Endothelial cell of umbilical vein (primary cell): Measurements from ENCODE around the gene NRM. TPM values are rescaled to one million over a fixed set of nuclear protein-coding genes. Genes with fewer than 3 reads are reported as not detected.

Experiments
- BruUV-seq: library from RNA; stranded (reverse); fragments of 400-500 nt; replicated peaks from 2 replicates; lab custom pipeline; 2021; lab: Mats Ljungman, UMichigan
- CTCF ChIA-PET: fragments of 300-600, 350-600 bp; sonication (Branson Sonifier 250); formaldehyde crosslinking; loops from one replicate; lab custom pipeline; 2021; ENCODE audit warnings: antibody characterized with exemption, inconsistent platforms; lab: Charles Lee
- POLR2A ChIA-PET: fragments of 300-600, 350-600 bp; sonication (Branson Sonifier 250); formaldehyde crosslinking; loops from one replicate; lab custom pipeline; 2021; ENCODE audit warnings: antibody characterized with exemption, inconsistent platforms; lab: Charles Lee
- DNase-seq: peaks from one replicate; pipeline ENCODE4 v3.0.0-alpha.2; 2011; ENCODE audit warnings: low read depth, low spot score
- FAIRE-seq: peaks from 2 replicates; lab custom pipeline; 2011; peaks lifted over from hg19 to GRCh38; lab: Jason Lieb, UNC
- H2AFZ ChIP-seq: 2 replicates; pipeline ENCODE4 v1.6.0; 2012; ENCODE audit warnings: low read depth, low read length, control low read depth, inconsistent platforms
- H3K27ac ChIP-seq: 2 replicates; pipeline ENCODE4 v1.5.1; 2011; ENCODE audit warnings: low read depth, mild to moderate bottlenecking, control low read depth, low read length, moderate library complexity; ENCODE audit not compliant: insufficient read depth
- H3K27me3 ChIP-seq, 2 experiments: 2 replicates each; pipeline versions ENCODE4 v1.6.0 to v1.6.1; 2011; ENCODE audit warnings: low read length in 2 of 2, mixed read lengths in 1 of 2; ENCODE audit not compliant: control insufficient read depth in 2 of 2, insufficient read depth in 2 of 2
- H3K36me3 ChIP-seq, 2 experiments: 2 replicates in 1 of 2; 3 replicates in 1 of 2; pipeline ENCODE4 v1.5.1; 2011; ENCODE audit warnings: low read length in 2 of 2, mild to moderate bottlenecking in 1 of 2, moderate library complexity in 1 of 2; ENCODE audit not compliant: control insufficient read depth in 2 of 2, insufficient read depth in 2 of 2; ENCODE audit errors: extremely low read depth in 1 of 2
- H3K4me1 ChIP-seq: 3 replicates; pipeline ENCODE4 v1.5.1; 2011; ENCODE audit warnings: mild to moderate bottlenecking, low read length; ENCODE audit not compliant: control insufficient read depth, insufficient read depth; ENCODE audit errors: extremely low read depth
- H3K4me2 ChIP-seq: 2 replicates; pipeline ENCODE4 v1.6.1; 2011; ENCODE audit warnings: low read length, control low read depth, mixed read lengths; ENCODE audit not compliant: insufficient read depth
- H3K4me3 ChIP-seq, 3 experiments: fragments of 200-600 bp in 1 of 3; sonication (generic), shearing (Covaris generic) in 1 of 3; replicated peaks in 1 of 3; 2 replicates each; pipeline ENCODE4 v1.5.1; 2011 to 2016; ENCODE audit warnings: control low read depth in 3 of 3, low read length in 3 of 3, mild to moderate bottlenecking in 2 of 3, inconsistent platforms in 1 of 3, low read depth in 1 of 3, moderate library complexity in 1 of 3; ENCODE audit not compliant: insufficient read depth in 1 of 3
- H3K79me2 ChIP-seq: 2 replicates; pipeline ENCODE4 v1.6.0; 2012; ENCODE audit warnings: low read length, inconsistent platforms; ENCODE audit not compliant: control insufficient read depth, insufficient read depth
- H3K9ac ChIP-seq: replicated peaks from 2 replicates; pipeline ENCODE3; 2011; ENCODE audit warnings: low read length, control low read depth; ENCODE audit not compliant: insufficient read depth; ENCODE audit errors: extremely low read depth
- H3K9me1 ChIP-seq: replicated peaks from 3 replicates; pipeline ENCODE4 v1.6.0; 2011; ENCODE audit warnings: mild to moderate bottlenecking, low read length; ENCODE audit not compliant: control insufficient read depth, insufficient read depth; ENCODE audit errors: extremely low read depth
- H3K9me3 ChIP-seq: replicated peaks from 2 replicates; pipeline ENCODE4 v1.5.1; 2012; ENCODE audit warnings: low read length, inconsistent platforms; ENCODE audit not compliant: control insufficient read depth, insufficient read depth
- H4K20me1 ChIP-seq: replicated peaks from 2 replicates; pipeline ENCODE3; 2011; ENCODE audit warnings: mild to moderate bottlenecking, low read length; ENCODE audit not compliant: control insufficient read depth, insufficient read depth; ENCODE audit errors: extremely low read depth
- EZH2 ChIP-seq: IDR thresholded peaks from 2 replicates; pipeline ENCODE4 v1.6.1; 2012; ENCODE audit warnings: borderline replicate concordance, low read depth, mild to moderate bottlenecking, moderate library complexity, low read length, inconsistent platforms; ENCODE audit not compliant: severe bottlenecking
- FOS ChIP-seq: IDR thresholded peaks from 2 replicates; pipeline ENCODE4 v1.6.1; 2011; ENCODE audit warnings: mild to moderate bottlenecking, low read length, moderate library complexity, borderline replicate concordance; ENCODE audit not compliant: insufficient read depth
- GATA2 ChIP-seq: IDR thresholded peaks from 2 replicates; pipeline ENCODE4 v1.7.0; 2011; ENCODE audit warnings: low read depth, mild to moderate bottlenecking, moderate library complexity, mixed read lengths, low read length; ENCODE audit not compliant: insufficient read length, insufficient read depth
- JUN ChIP-seq: IDR thresholded peaks from 2 replicates; pipeline ENCODE4 v1.6.1; 2011; ENCODE audit warnings: borderline replicate concordance, low read depth; ENCODE audit not compliant: insufficient read length, insufficient read depth
- MYC ChIP-seq: IDR thresholded peaks from one replicate; pipeline ENCODE4 v1.6.1; 2011; ENCODE audit warnings: mild to moderate bottlenecking, low read depth, low read length
- POLR2A ChIP-seq: IDR thresholded peaks from 2 replicates; pipeline ENCODE4 v1.6.1; 2012; ENCODE audit warnings: low read depth, mild to moderate bottlenecking, control low read depth, low read length
- POLR2AphosphoS5 ChIP-seq: IDR thresholded peaks from 2 replicates; pipeline ENCODE4 v1.6.1; 2012; ENCODE audit warnings: low read depth, mild to moderate bottlenecking, control low read depth, low read length, moderate library complexity; ENCODE audit not compliant: insufficient read depth
- dilution Hi-C: fragments of 300-500 bp; cut with MboI; formaldehyde crosslinking; loops from one replicate; pipeline ENCODE4 v1.15.0; 2019; ENCODE audit warnings: low sequenced_read_pairs; ENCODE audit not compliant: extremely low pct_ligation_motif_present
- intact Hi-C: fragments of 100-400 bp; cut with micrococcal nuclease; formaldehyde crosslinking; loops from one replicate; pipeline ENCODE4 v1.10.0; 2022
- polyA plus RNA-seq, 4 experiments: library from polyadenylated mRNA; depleted of rRNA in 3 of 4; stranded (reverse) in 3 of 4; unstranded in 1 of 4; fragments of >200 nt; gene quantifications; 2 replicates each; pipeline versions ENCODE4 v1.2.1 to v1.2.3, GENCODE V29; 2011 to 2012; ENCODE audit warnings: missing spikeins in 1 of 4
- total RNA-seq: library from RNA; stranded (reverse); gene quantifications from 2 replicates; pipeline ENCODE4 v1.2.3, GENCODE V29; 2021
- TF ChIP-seq, protein P1 (sequence below): IDR thresholded peaks from 2 replicates; pipeline ENCODE4 v1.6.1; 2011; ENCODE audit not compliant: insufficient read depth, insufficient read length

NRM gene
- total and polyA plus RNA-seq, 2 donors (not counting 3 experiments of a cell fraction or from before 2014, with no cell fraction given), result 32.2 to 33.8 TPM

DNA sequence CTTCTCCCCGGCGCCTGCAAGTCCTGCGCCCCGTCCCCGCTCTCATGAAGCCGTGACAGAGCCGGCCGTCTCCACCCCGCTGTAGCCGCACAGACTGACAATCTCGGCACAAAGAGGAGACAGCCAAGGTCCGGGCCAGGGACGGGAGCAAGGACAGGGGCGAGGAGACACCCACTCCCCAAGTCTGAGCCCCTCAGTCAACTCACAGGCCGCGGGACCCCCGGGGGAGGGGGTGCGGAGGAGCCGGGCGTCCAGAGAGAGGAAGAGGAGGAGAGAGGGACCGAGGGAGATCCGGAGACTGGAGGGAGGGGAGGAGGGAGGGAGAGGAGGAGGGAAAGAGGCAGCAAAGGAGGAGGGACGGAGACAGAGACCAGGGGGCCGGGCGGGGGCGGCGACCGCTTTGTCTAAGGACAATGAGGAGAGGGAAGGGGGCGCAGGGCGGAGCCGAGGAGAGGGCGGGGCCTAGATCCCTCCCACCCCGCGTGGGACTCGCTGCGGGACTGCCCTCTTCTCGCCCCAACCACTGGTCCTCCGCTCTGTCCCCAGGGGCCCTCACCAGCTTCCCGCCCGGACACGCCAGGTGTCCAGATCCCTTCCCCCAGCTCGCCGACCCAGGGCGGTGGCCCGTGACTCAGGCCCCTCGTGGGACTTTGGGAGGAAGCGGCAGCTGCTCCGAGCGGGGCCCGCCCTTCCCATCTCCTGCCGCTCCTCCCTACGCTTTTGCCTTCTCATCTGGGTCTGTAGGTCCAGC lies 3.7 kb downstream of the NRM start:
- intact Hi-C loops, result loop anchor here (1.0 kb wide), 3 partner anchors 8 to 130 kb away; partner anchors contain the start of genes MDC1 and PRR3
- dilution Hi-C loops, result no loop called here

More for the DNA sequence above, 3.7 kb downstream of the NRM start:
- Histone ChIP-seq H3K36me3 (no peaks in the 10 kb centered on the region), H3K79me2 (peaks cover 66% of the 10 kb centered on the region), H3K9me3 (no peaks in the 10 kb centered on the region), H3K9ac (peak overlapping the region; percentile 95), H3K9me1 (no peaks in the 10 kb centered on the region), H2AFZ (peak overlapping the region; percentile 21), H3K4me2 (peak overlapping the region; percentile 73), H3K27ac (peak overlapping the region; percentile 93), H3K27me3 (no peaks in the 10 kb centered on the region), H3K4me1 (peaks cover 33% of the 10 kb centered on the region), H3K4me3 (peak overlapping the region; percentile 76 to 92 (median 81)), H4K20me1 (no peaks in the 10 kb centered on the region)
- ChIA-PET POLR2A (interaction anchor here (1.7 to 1.8 kb wide), 2 partner anchors 8 to 30 kb away, joined by 7 to 9 read pairs; partner anchors contain the start of gene MDC1), CTCF (interaction anchor here (1.0 to 2.5 kb wide), 9 partner anchors 8 to 135 kb away, joined by 3 to 32 read pairs (median 7); partner anchors contain the start of genes DHX16 and MDC1)
- DNase-seq (peak; percentile 93), FAIRE-seq (peak; percentile 99)
- TF ChIP-seq MYC (peak; percentile 79), GATA2 (no peak), JUN (peak; percentile 30), EZH2 (no peak), POLR2A (peak; percentile 96), FOS (peak; percentile 77), POLR2AphosphoS5 (peak; percentile 99)
- TF ChIP-seq, protein P1, sequence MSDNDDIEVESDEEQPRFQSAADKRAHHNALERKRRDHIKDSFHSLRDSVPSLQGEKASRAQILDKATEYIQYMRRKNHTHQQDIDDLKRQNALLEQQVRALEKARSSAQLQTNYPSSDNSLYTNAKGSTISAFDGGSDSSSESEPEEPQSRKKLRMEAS, result peak; percentile 44
- BruUV-seq, result no TSS peak
